GM15510 (cell line): Measurements from ENCODE around the gene SNTB2.

ENCODE experiments used
- POLR2A ChIP-seq: IDR thresholded peaks from 3 replicates; pipeline ENCODE4 v1.6.1; 2011; ENCODE audit warnings: borderline replicate concordance; ENCODE audit not compliant: insufficient read length; ENCODE audit errors: extremely low read depth

The SNTB2 gene

DNA sequence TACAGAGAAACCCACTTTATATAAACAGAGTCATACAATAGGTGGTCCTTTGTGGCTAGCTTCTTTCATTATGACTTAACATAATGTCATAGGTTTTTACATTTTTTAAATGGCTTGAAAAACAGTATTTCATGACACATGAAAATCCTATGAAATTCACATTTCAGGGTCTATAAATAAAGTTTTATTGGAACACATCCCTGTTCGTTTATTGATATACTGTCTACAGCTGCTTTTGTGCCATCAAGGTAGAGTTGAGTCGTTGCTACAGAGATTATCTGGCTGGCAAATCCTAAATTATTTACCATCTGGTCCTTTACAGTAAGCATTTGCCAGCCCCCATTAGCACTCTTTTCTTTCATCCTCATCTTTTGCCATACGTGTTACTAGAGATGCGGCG lies 126.5 kb downstream of the SNTB2 start:
- no peak for TF ChIP-seq POLR2A

DNA sequence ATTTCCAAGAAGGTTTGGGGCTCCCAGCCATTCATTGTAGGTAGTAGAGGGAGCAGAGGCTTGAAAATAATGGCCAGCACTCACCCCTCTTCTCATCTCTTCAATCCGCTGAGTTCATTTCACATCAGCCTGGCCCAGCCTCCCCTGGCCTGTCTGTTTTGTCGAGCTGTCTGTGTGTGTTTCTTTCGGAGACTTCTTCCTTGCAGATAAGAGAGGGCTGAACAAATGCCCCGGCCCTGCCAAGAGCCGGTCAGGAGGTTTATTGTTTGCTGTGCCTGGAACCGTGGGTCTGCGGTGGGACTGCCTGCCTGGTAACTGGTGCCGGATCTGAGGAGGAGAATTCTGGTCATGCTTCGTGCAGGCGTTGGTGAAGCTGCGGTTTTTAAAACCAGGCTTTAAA lies 127.6 kb downstream of the SNTB2 start:
- TF ChIP-seq POLR2A, result no peak

DNA sequence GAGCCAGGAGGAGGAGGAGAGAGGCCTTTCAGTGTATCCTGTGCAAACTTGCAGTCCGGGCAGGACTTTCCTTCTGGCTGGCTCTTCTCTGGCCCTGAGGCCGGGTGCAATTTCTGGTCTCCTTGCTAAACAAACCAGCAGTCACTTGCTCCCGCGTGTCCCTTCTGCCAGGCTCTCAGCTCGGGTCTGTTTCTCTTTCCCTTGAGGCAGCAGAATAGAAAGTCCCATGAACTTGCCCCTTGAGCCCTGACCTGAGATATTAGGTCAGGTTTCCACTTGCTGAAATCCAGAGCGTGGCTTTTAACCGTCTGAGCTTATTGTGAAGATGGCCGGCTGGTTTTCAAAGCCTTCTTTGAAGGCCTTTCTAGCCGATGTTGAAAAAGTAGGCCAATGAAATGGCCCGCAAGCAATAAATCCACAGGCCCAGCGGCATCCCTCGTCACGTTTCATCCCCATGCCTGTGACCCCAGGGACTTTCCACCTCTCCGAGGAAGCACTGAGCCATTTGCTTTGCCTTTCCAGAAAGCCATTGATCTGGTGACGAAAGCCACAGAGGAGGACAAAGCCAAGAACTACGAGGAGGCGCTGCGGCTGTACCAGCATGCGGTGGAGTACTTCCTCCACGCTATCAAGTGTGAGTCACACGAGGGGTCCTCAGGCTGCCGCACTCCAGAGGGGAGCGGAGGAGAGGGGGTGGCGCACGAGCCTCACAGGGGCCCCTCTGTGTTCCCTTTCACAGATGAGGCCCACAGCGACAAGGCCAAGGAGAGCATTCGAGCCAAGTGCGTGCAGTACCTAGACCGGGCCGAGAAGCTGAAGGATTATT lies 128.7 kb downstream of the SNTB2 start:
- TF ChIP-seq POLR2A, result no peak

DNA sequence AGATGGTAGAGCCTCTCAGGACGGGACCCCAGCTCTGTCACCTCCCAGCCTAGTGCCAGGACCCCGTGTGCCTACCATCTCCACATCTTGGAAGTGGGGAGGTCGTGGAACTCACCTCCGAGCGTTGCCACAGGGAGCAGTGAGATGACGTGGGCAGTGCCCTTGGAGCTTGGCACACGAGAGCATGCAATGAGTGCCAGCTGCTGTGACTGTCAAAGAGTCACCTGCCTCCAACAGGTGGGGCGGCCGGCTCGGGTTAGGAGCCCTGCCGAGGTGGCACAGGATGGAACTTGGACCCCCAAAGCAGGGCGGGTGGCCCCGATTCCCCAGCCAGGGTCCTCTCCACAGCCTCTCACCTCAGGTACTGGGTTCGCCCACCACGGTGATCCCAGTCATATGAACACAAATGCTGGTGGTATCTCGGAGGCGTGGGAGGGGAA lies 129.7 kb downstream of the SNTB2 start:
- TF ChIP-seq POLR2A, result no peak

DNA sequence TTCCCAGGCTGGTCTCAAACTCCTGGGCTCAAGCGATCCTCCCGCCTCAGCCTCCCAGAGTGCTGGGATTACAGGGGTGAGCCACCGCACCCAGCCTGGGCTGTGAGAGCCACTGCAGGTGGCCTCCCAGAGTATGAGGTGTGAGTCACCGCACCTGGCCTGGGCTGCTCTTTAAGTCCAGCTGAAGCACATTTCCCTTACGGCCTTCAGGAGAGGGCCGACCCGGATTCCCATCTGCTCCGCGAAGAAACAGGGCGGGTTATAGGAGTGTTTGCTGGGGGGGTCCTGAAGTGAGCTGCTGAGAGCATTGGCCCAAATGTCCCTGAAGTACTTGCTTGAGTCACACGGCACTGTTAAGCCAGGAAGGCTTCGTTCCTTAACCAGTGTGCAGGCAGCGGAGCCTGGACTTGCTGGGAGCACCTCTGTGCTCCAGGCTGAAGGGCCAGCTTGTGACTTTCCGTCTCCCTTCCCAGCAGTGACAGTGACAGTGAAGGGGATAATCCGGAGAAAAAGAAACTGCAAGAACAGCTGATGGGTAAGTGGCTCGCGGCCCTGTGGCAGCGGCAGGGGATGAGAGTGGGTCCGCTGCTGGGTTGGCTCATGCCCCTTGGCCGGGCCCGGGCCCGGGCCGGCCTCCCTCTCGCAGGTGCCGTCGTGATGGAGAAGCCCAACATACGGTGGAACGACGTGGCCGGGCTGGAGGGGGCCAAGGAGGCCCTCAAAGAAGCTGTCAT lies 131.4 kb downstream of the SNTB2 start:
- no peak for TF ChIP-seq POLR2A

DNA sequence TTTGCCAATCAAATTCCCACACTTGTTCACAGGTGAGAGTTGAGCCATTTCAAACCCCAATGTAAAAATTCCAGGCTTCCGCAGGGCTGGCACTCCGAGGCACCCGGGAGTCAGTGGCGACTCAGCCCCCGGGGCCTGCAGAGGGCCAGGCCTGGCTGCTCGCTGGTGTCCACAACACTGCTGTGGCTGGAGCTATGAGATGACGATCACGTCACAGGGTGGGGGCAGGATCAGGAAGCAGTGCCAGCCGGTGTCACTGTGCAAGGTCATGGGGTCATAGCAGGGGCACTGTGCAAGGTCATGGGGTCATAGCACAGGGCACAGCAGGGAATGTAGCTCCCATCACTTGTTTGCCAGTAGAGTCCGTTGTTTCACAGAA lies 131.9 kb downstream of the SNTB2 start:
- TF ChIP-seq POLR2A, result no peak

DNA sequence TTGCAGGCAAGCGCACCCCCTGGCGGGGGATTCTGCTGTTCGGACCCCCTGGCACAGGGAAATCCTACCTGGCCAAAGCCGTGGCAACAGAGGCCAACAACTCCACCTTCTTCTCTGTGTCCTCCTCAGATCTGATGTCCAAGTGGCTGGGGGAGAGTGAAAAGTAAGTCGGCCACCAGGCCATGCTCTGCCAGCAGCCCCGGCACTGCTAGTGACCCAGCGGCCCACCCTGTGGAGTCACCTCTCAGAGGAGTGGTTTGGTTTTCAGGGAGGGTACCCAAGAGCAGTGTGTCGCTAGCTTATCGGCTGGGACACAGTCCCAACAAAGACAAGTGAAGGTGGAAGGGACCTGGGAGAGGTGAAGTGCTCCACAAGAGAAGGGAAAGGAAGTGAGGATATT lies 132.4 kb downstream of the SNTB2 start:
- no peak for TF ChIP-seq POLR2A

DNA sequence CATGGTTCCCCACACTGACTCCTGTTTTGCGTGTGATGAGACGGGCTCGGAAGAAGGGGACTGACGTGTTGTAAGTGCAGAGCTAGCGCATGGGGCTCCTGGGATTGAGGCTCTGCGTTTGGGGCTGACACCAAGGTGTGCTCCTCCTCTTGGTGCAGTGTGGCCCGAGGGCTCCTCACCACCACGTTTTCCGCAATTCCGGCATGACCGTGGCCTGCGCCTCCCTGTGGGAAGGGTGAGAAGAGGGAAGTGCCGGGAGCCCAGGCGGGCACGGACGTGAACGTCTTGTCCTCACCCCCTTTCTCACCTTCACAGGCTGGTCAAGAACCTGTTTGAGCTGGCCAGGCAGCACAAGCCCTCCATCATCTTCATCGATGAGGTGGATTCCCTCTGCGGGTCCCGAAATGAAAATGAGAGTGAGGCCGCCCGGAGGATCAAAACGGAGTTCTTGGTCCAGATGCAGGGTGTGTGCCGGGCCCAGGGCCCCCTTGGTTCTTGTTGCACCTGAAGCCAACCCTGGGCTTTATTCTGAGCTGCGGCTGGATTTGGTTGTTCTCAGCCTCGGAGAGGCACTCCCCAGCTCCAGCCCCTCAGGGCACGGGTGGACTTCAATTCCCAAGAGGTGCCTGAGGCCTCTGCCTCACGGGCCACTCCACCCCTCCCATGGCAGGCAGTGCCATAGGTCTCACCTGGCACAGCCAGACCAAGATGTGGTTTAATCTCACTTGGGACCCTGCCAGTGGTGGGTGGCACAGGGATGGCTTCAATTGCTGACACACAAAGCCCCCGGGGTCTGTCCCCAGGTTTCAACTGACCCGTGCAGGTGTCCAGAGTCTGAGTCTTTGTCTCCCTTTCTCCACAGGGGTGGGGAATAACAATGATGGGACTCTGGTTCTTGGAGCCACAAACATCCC lies 133.1 kb downstream of the SNTB2 start:
- TF ChIP-seq POLR2A, result no peak

DNA sequence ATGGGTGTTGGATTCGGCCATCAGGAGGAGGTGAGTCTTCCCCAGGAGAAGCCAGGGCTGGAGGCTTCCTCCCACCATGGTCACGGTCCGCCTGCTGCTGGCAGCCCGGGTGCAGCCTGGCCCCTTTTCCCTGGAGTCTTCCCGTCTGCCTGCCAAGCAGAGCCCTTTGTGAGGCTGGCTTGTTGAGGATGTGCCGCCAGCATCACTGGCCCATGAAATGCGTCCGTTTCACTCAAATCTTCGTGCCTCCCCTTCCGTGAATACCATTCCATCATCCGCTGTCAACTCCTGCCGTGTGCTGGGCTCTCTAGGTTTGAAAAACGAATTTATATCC lies 133.7 kb downstream of the SNTB2 start:
- TF ChIP-seq POLR2A, result no peak

DNA sequence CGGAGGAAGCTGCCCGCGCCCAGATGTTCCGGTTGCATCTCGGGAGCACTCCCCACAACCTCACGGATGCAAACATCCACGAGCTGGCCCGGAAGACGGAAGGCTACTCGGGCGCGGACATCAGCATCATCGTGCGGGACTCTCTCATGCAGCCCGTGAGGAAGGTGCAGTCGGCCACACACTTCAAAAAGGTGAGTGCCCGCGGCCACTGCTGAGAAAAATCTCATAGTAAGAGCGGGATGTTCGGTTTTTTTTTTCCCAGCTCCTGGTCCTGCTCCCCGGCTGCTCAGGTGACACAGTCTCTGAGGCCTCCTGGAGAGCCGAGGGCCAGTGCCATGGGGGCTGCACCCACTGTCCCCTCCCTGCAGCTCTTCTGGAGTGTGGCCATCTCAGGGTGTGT lies 134.1 kb downstream of the SNTB2 start:
- no peak for TF ChIP-seq POLR2A

DNA sequence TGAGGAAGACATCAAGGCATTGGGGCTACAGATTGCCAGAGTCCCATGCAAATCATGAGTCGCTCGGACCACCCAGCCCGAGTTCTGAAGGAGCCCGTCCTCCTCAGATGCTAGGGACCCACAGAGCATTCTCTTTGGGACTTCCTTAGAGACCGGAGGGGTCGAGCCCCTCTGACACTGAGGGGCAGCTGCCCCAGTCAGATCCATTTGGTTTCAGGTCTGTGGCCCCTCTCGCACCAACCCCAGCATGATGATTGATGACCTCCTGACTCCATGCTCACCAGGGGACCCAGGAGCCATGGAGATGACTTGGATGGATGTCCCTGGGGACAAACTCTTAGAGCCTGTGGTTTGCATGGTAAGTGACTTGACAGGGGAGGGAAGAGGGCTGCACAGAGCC lies 135.4 kb downstream of the SNTB2 start:
- TF ChIP-seq POLR2A, result no peak

DNA sequence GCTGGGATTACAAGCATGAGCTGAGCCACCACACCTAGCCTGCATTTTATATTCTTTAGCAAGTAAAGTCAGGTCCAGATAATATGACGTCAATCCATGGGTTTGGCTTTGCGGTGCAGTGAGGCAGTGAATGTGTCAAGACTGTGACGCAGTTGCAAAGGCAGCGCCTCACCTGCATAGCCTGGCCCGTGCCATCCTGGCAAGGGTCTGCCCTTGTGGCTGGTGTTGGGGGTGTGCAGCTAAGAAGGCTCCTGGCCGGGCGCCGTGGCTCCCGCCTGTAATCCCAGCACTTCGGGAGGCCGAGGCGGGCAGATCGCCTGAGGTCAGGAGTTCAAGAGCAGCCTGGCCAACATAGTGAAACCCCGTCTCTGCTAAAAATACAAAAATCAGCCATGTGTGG lies 136.5 kb downstream of the SNTB2 start:
- TF ChIP-seq POLR2A, result no peak

DNA sequence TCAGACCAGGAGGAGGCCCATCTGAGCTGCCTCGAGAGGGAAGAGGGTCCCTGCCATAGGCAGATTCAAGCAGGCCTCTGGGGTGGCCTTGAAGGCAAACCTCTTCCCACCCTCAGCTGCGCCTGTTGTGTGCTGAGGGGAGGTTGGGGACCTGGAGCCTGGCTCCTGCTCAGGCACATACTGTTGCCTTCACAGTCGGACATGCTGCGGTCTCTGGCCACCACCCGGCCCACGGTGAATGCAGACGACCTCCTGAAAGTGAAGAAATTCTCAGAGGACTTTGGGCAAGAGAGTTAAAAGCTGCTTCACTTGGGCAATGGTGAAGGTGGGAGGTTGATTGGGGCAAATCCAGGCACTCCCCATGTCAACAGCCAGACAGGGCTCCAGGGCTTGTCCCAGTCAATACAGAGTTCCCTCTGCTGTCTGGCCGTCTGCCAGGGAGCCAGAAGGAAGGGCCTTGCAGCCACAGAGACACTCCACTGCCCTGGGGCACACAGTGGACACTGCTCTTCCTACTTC lies 137.1 kb downstream of the SNTB2 start:
- TF ChIP-seq POLR2A, result no peak

DNA sequence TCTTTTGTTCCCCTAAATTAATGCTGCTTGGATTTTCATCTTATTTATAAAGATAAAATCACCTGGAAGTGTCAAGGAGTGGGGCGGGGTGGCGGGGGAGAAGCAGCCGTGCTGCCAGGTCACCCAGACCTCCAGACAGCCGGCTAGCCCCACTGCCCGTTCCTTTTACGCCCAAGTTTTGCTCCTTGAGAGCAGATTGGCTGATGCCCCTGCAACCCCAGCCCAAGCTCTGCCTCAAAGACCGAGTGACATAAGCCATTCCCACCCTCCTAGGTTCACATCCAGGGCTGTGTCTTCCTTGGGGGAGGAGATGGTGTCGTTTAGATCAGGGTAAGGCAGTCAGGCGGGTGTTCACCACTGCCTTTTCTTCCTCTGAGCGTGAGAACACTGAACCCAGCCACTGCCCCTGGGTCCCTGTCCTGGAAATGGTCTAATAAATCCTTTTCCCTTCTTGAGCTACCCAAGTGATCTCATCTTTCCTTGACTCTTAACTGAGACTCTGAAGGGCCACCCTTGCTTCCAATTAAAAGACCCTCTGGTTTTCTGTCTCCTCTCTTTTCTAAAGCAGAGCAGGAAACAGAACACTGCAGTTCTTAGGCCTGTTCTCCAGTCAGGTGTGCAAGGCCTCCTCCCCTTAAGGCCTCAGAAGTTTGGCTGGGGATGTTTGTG lies 137.8 kb downstream of the SNTB2 start:
- TF ChIP-seq POLR2A, result no peak

DNA sequence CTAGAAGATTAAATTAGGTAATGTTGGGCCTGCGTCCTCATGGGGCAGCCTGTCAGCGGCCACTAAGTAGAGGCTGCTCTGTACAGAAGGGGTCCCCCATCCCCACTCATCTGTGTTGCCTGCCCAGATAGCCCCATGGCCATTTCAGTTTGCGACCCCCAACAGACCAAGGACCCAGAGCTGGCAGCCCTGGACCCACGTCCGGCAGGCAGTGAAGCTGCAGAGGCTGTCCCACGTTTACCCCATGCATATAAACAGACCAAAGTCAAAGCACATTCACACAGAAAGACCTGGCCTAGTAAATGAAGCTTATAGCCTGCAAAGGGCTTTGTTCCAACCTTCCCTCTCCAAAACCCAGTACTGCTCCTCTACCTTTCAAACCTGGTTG lies 138.8 kb downstream of the SNTB2 start:
- no peak for TF ChIP-seq POLR2A

DNA sequence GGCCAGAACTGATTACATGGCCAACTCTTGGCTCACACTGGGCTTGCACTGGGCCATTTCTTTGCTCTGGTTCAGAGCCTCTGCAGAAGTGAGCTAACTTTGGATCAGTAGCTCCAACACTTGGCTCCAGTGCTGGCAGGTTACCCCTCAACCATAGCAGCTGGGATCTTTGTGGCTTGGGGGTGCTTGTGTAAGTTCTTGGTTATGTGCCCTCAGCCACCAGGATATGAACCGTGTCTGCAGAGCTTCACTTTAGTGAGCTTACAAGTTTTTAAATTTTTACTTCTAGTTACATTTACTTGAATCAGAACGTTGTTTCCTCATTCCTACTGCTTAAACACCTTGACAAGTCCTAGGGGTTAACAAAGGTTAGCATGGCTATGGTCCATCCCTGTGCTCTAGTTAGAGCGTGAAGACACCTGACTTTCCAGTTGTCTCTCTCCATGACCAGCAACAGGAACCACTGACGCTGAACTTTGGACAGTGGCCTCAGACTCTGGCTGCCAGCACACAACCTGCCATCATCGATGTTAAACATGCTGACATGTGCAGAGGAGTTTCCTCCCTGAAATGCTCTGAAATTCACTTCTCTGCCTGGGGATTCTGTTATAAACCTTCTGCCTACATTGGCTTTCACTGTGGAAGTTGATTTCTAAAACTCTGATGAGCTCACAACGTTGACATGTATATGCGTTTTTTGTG lies 139.4 kb downstream of the SNTB2 start:
- no peak for TF ChIP-seq POLR2A
